Measurements from ENCODE around the gene RNF167.

DNA sequence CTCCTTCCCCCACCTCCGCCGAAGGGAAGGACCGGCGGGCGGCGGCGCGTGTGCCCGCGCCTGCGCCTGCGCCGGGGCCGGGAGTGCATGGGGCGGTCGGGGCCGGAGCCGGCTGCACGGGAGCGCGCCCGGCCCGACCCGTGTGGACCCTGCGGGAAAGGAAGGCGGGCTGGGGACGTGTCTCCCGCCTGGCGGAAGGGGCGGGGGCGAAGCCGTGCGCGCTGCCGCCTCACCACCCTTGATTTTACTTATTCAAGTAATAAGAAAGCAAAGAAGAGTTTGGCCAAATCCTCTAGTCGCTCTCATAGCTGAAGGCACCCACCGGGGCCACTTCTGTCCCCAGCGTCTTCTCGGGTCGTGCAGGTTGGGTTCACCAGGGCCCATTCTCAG lies 8.9 kb downstream of the RNF167 start:
- TF ChIP-seq, protein P1, sequence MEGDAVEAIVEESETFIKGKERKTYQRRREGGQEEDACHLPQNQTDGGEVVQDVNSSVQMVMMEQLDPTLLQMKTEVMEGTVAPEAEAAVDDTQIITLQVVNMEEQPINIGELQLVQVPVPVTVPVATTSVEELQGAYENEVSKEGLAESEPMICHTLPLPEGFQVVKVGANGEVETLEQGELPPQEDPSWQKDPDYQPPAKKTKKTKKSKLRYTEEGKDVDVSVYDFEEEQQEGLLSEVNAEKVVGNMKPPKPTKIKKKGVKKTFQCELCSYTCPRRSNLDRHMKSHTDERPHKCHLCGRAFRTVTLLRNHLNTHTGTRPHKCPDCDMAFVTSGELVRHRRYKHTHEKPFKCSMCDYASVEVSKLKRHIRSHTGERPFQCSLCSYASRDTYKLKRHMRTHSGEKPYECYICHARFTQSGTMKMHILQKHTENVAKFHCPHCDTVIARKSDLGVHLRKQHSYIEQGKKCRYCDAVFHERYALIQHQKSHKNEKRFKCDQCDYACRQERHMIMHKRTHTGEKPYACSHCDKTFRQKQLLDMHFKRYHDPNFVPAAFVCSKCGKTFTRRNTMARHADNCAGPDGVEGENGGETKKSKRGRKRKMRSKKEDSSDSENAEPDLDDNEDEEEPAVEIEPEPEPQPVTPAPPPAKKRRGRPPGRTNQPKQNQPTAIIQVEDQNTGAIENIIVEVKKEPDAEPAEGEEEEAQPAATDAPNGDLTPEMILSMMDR (IDR thresholded peaks at IDR 0.05): no peak
- TF ChIP-seq POLR2AphosphoS5 (IDR thresholded peaks at IDR 0.05) (peak; percentile 3 to 80 (median 39)), EP300 (IDR thresholded peaks at IDR 0.05) (no peak), POLR2A (IDR thresholded peaks at IDR 0.05) (no peak)
